Panc1 (cell line): ENCODE results near the gene TRO. TPM values are rescaled to one million over a fixed set of nuclear protein-coding genes. Genes with fewer than 3 reads are reported as not detected.

Source experiments
- ATAC-seq: fragments of 200-7000 bp; cut with Tn5 transposase; 2 replicates; pipeline ENCODE4 v1.9.1; 2020; ENCODE audit warnings: mild to moderate bottlenecking, moderate library complexity
- BruUV-seq: library from RNA; stranded (reverse); fragments of 400-500 nt; replicated peaks from 2 replicates; lab custom pipeline; 2021; lab: Mats Ljungman, UMichigan
- CTCF ChIA-PET: fragments of 300-600 bp; sonication (Branson Sonifier 250); formaldehyde crosslinking; loops from one replicate; lab custom pipeline; 2022; ENCODE audit warnings: antibody characterized with exemption; lab: Charles Lee
- POLR2A ChIA-PET: fragments of 300-600 bp; sonication (Branson Sonifier 250); formaldehyde crosslinking; loops from one replicate; lab custom pipeline; 2022; ENCODE audit warnings: antibody characterized with exemption; lab: Charles Lee
- DNase-seq: peaks from one replicate; pipeline ENCODE4 v3.0.0-alpha.2; 2010; ENCODE audit warnings: low read depth, low spot score
- H3K27ac ChIP-seq: 2 replicates; pipeline ENCODE4 v1.5.1; 2011; ENCODE audit warnings: mild to moderate bottlenecking, low read length, inconsistent platforms
- H3K27me3 ChIP-seq: fragments of 200-500 bp; sonication (Bioruptor generic); 2 replicates; pipeline ENCODE4 v1.6.0; 2014; ENCODE audit warnings: low read length, inconsistent platforms; ENCODE audit not compliant: control insufficient read depth, insufficient read depth
- H3K36me3 ChIP-seq: fragments of 200-500 bp; sonication (Bioruptor generic); 2 replicates; pipeline ENCODE4 v1.5.1; 2014; ENCODE audit warnings: inconsistent platforms, mild to moderate bottlenecking, low read length, moderate library complexity; ENCODE audit not compliant: control insufficient read depth, insufficient read depth
- H3K4me1 ChIP-seq: 2 replicates; pipeline ENCODE4 v1.5.1; 2011; ENCODE audit warnings: inconsistent platforms, mild to moderate bottlenecking, low read length, moderate library complexity; ENCODE audit not compliant: control insufficient read depth, insufficient read depth
- H3K4me3 ChIP-seq, 2 experiments: 2 replicates each; pipeline ENCODE4 v1.5.1; 2011 to 2012; ENCODE audit warnings: low read depth in 2 of 2, low read length in 2 of 2, mild to moderate bottlenecking in 2 of 2, inconsistent platforms in 1 of 2, moderate library complexity in 1 of 2
- H3K9me3 ChIP-seq: fragments of 200-500 bp; sonication (Bioruptor generic); 2 replicates; pipeline ENCODE4 v1.5.1; 2014; ENCODE audit warnings: low read depth, mild to moderate bottlenecking, inconsistent platforms, low read length, moderate library complexity; ENCODE audit not compliant: control insufficient read depth, insufficient read depth
- CTCF ChIP-seq: fragments of 450-650 bp; IDR thresholded peaks from 2 replicates; pipeline ENCODE4 v1.5.1; 2017; ENCODE audit warnings: mild to moderate bottlenecking
- POLR2AphosphoS5 ChIP-seq: IDR thresholded peaks from 2 replicates; pipeline ENCODE4 v1.6.1; 2012; ENCODE audit warnings: mild to moderate bottlenecking, low read depth, low read length, moderate library complexity
- REST ChIP-seq, 2 experiments: IDR thresholded peaks; 2 replicates each; pipeline ENCODE4 v1.6.1; 2011 to 2012; ENCODE audit warnings: low read depth in 2 of 2, control low read depth in 1 of 2, low read length in 1 of 2, mild to moderate bottlenecking in 1 of 2, moderate library complexity in 1 of 2; ENCODE audit not compliant: insufficient read depth in 1 of 2
- SIN3A ChIP-seq: IDR thresholded peaks from 2 replicates; pipeline ENCODE4 v1.6.1; 2012; ENCODE audit warnings: low read depth, mild to moderate bottlenecking, low read length, moderate library complexity, borderline replicate concordance; ENCODE audit not compliant: insufficient read depth
- TCF7L2 ChIP-seq: IDR thresholded peaks from 2 replicates; pipeline ENCODE4 v1.6.1; 2011; ENCODE audit warnings: mild to moderate bottlenecking, low read depth, low read length, inconsistent platforms
- in situ Hi-C: cut with HindIII; loops from 2 replicates; pipeline ENCODE4 v1.10.0; 2016; ENCODE audit warnings: low sequenced_read_pairs, low pct_unique_long_range_greater_than_20kb
- intact Hi-C: fragments of 100-400 bp; cut with micrococcal nuclease; formaldehyde crosslinking; loops from one replicate; pipeline ENCODE4 v1.10.0; 2022; ENCODE audit not compliant: unreplicated experiment
- total RNA-seq: library from RNA; stranded (reverse); gene quantifications from one replicate; pipeline ENCODE4 v1.2.1, GENCODE V29; 2021; ENCODE audit not compliant: unreplicated experiment

The TRO gene
- total RNA-seq, 1 experiment from 2014 or later = 2.4 TPM

DNA sequence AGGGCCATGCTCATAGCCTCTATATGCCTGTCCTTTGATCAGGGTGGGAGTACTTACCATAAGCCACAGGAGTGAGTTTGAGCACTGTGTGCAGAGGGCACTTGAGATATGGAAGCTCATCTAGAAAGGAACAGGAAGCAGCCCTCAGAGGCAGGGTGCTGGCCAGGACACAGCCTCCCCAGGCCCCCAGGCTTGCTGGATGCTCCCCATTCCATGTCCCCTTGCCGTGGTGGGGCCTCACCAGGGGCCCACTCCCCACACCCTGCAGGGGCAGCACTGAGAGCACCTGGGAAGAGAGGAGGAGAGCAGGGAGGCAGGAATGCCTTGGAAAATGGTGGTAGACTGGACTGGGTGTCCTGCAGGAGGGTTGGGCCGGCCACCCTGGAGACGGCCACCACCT is 14.3 kb downstream of the TRO start:
- Histone ChIP-seq H3K36me3 (no peaks in the 10 kb centered on the region), H3K4me1 (no peaks in the 10 kb centered on the region), H3K27ac (no peak overlapping the region), H3K27me3 (no peaks in the 10 kb centered on the region), H3K4me3 (no peak overlapping the region), H3K9me3 (no peaks in the 10 kb centered on the region)
- TF ChIP-seq TCF7L2 (no peak), POLR2AphosphoS5 (no peak)
- CTCF ChIA-PET = no interaction called here
- in situ Hi-C loops = no loop called here
- POLR2A ChIA-PET = no interaction called here
- BruUV-seq = no TSS peak
- DNase-seq (no peak), ATAC-seq (no peak)
- intact Hi-C loops = no loop called here

GRCh38 chrX:54935306-54935705 is 14.7 kb downstream of the TRO start:
- intact Hi-C loops = no loop called here
- ATAC-seq (no peak), DNase-seq (no peak)

More at GRCh38 chrX:54935306-54935705, 14.7 kb downstream of the TRO start:
- POLR2A ChIA-PET = no interaction called here
- no peaks in the 10 kb centered on the region for H3K27me3 ChIP-seq
- H3K4me3 ChIP-seq = no peak overlapping the region
- no peaks in the 10 kb centered on the region for H3K4me1 ChIP-seq
- in situ Hi-C loops = no loop called here
- TF ChIP-seq POLR2AphosphoS5 = no peak
- no peak for TF ChIP-seq REST (IDR thresholded peaks at IDR 0.05; ENCODE audit: insufficient read depth in 1 of 2, low read depth in 2 of 2, low read length in 1 of 2)
- no peak for TF ChIP-seq TCF7L2
- TF ChIP-seq CTCF = no peak
- TF ChIP-seq SIN3A = no peak
- no TSS peak for BruUV-seq
- no peak overlapping the region for H3K27ac ChIP-seq
- H3K36me3 ChIP-seq = no peaks in the 10 kb centered on the region
- H3K9me3 ChIP-seq = no peaks in the 10 kb centered on the region
- CTCF ChIA-PET = no interaction called here
